HepG2 (cell line): ENCODE results near the gene ITGAE. TPM values are rescaled to one million over a fixed set of nuclear protein-coding genes. Genes with fewer than 3 reads are reported as not detected.

Source experiments
- ATAC-seq: fragments of 200-7000 bp; cut with Tn5 transposase; 3 replicates; pipeline ENCODE4 v1.9.1; 2020; ENCODE audit warnings: mild to moderate bottlenecking, moderate library complexity
- BruUV-seq: library from RNA; stranded (reverse); fragments of 400-500 nt; replicated peaks from 2 replicates; lab custom pipeline; 2021; lab: Mats Ljungman, UMichigan
- CTCF ChIA-PET: fragments of 300-600 bp; formaldehyde crosslinking; extraction: SDS; loops from one replicate; lab custom pipeline; 2021; ENCODE audit warnings: low total read pairs, inconsistent platforms, low intra/inter-chr PET ratio; lab: Yijun Ruan, JAX
- POLR2A ChIA-PET: fragments of 350-600 bp; sonication (Branson Sonifier 250); formaldehyde crosslinking; loops from one replicate; lab custom pipeline; 2020; ENCODE audit warnings: antibody characterized with exemption, inconsistent platforms; lab: Yijun Ruan, JAX
- DNase-seq: peaks from one replicate; pipeline ENCODE4 v3.0.0-alpha.2; 2015; ENCODE audit warnings: low spot score
- FAIRE-seq: peaks from 3 replicates; lab custom pipeline; 2011; peaks lifted over from hg19 to GRCh38; lab: Jason Lieb, UNC
- H2AFZ ChIP-seq: one replicate; pipeline ENCODE4 v1.6.1; 2011; ENCODE audit warnings: low read length, inconsistent platforms
- H3K27ac ChIP-seq: fragments of 300-600 bp; 3 replicates; pipeline ENCODE4 v1.8.0; 2011; ENCODE audit warnings: mixed run types, mild to moderate bottlenecking, mixed read lengths, low read length, inconsistent platforms; ENCODE audit not compliant: insufficient read depth; ENCODE audit errors: extremely low read length
- H3K27me3 ChIP-seq, 2 experiments: fragments of 200-600 bp in 1 of 2; 2 replicates in 1 of 2; 3 replicates in 1 of 2; pipeline versions ENCODE4 v1.6.0 to v1.8.0; 2011; ENCODE audit warnings: low read length in 2 of 2, mild to moderate bottlenecking in 2 of 2, moderate library complexity in 2 of 2, inconsistent platforms in 1 of 2; ENCODE audit not compliant: insufficient read depth in 2 of 2, control insufficient read depth in 1 of 2
- H3K36me3 ChIP-seq, 2 experiments: fragments of 200-600 bp in 1 of 2; replicated peaks in 1 of 2; 2 replicates in 1 of 2; 3 replicates in 1 of 2; pipeline versions ENCODE4 v1.5.1 to v1.8.0; 2011; ENCODE audit warnings: low read length in 2 of 2, inconsistent platforms in 1 of 2; ENCODE audit not compliant: insufficient read depth in 2 of 2, control insufficient read depth in 1 of 2
- H3K4me1 ChIP-seq: 2 replicates; pipeline ENCODE4 v1.5.1; 2012; ENCODE audit warnings: low read length, inconsistent platforms; ENCODE audit not compliant: insufficient read depth
- H3K4me2 ChIP-seq: 2 replicates; pipeline ENCODE4 v1.6.0; 2011; ENCODE audit warnings: low read depth, low read length, inconsistent platforms
- H3K4me3 ChIP-seq, 3 experiments: fragments of 200-600 bp in 1 of 3; sonication (generic), shearing (Covaris generic) in 1 of 3; replicated peaks in 1 of 3; 2 replicates each; pipeline ENCODE4 v1.5.1; 2011 to 2016; ENCODE audit warnings: low read length in 3 of 3, inconsistent platforms in 2 of 3, low read depth in 2 of 3, mild to moderate bottlenecking in 2 of 3, control low read depth in 1 of 3, mixed read lengths in 1 of 3; ENCODE audit not compliant: insufficient read depth in 1 of 3
- H3K79me2 ChIP-seq: one replicate; pipeline ENCODE4 v1.6.1; 2011; ENCODE audit warnings: low read length, inconsistent platforms; ENCODE audit not compliant: insufficient read depth
- H3K9ac ChIP-seq: 2 replicates; pipeline ENCODE4 v1.6.0; 2011; ENCODE audit warnings: mild to moderate bottlenecking, low read depth, low read length, inconsistent platforms; ENCODE audit not compliant: insufficient read depth
- H3K9me3 ChIP-seq: 2 replicates; pipeline ENCODE4 v1.5.1; 2012; ENCODE audit warnings: mild to moderate bottlenecking, low read length
- H4K20me1 ChIP-seq: 2 replicates; pipeline ENCODE4 v1.6.0; 2011; ENCODE audit warnings: inconsistent platforms, mild to moderate bottlenecking, low read length, moderate library complexity; ENCODE audit not compliant: insufficient read depth
- AKAP8 ChIP-seq: sonication (generic); formaldehyde crosslinking; IDR thresholded peaks from 2 replicates; pipeline ENCODE4 v1.5.1; 2020; ENCODE audit warnings: mild to moderate bottlenecking, missing genetic modification reagents
- DNMT1 ChIP-seq: sonication (generic); formaldehyde crosslinking; IDR thresholded peaks from 2 replicates; pipeline ENCODE4 v1.5.1; 2020; ENCODE audit warnings: mild to moderate bottlenecking, missing genetic modification reagents
- KDM3A ChIP-seq: IDR thresholded peaks from 2 replicates; pipeline ENCODE4 v1.6.1; 2018; ENCODE audit warnings: low read depth, missing compliant biosample characterization
- RFXAP ChIP-seq: sonication (generic); formaldehyde crosslinking; IDR thresholded peaks from 2 replicates; pipeline ENCODE4 v1.4.0; 2020; ENCODE audit warnings: missing genetic modification reagents, borderline replicate concordance
- SKI ChIP-seq: fragments of 450-650 bp; IDR thresholded peaks from one replicate; pipeline ENCODE4 v1.6.1; 2018; ENCODE audit warnings: mild to moderate bottlenecking; ENCODE audit not compliant: partially characterized antibody
- TBX2 ChIP-seq: sonication (generic); formaldehyde crosslinking; IDR thresholded peaks from 2 replicates; pipeline ENCODE4 v1.5.0; 2020; ENCODE audit warnings: missing genetic modification reagents, mild to moderate bottlenecking, borderline replicate concordance
- TBX3 ChIP-seq: fragments of 450-650 bp; IDR thresholded peaks from 2 replicates; pipeline ENCODE4 v1.6.1; 2017; ENCODE audit warnings: antibody characterized with exemption, mild to moderate bottlenecking, inconsistent platforms, borderline replicate concordance
- THAP11 ChIP-seq: IDR thresholded peaks from 2 replicates; pipeline ENCODE4 v1.6.1; 2016; ENCODE audit warnings: missing biosample characterization, missing genetic modification reagents
- ZNF274 ChIP-seq: sonication (generic); formaldehyde crosslinking; IDR thresholded peaks from 2 replicates; pipeline ENCODE4 v1.5.1; 2020; ENCODE audit warnings: mild to moderate bottlenecking, missing genetic modification reagents
- ZNF431 ChIP-seq: sonication (generic); formaldehyde crosslinking; IDR thresholded peaks from 2 replicates; pipeline ENCODE4 v1.9.0; 2022; ENCODE audit warnings: missing genetic modification reagents, low read depth, mild to moderate bottlenecking, borderline replicate concordance
- ZNF446 ChIP-seq: sonication (generic); formaldehyde crosslinking; IDR thresholded peaks from 2 replicates; pipeline ENCODE4 v1.5.0; 2020; ENCODE audit warnings: mild to moderate bottlenecking, missing genetic modification reagents
- ZNF589 ChIP-seq: sonication (generic); formaldehyde crosslinking; conservative IDR thresholded peaks from 2 replicates; pipeline ENCODE4 v1.8.0; 2022; ENCODE audit warnings: mild to moderate bottlenecking, moderate library complexity, missing genetic modification reagents
- ZNF761 ChIP-seq: sonication (generic); formaldehyde crosslinking; conservative IDR thresholded peaks from 2 replicates; pipeline ENCODE4 v1.4.0; 2020; ENCODE audit warnings: mild to moderate bottlenecking, missing genetic modification reagents
- ZNF777 ChIP-seq: sonication (generic); formaldehyde crosslinking; IDR thresholded peaks from 2 replicates; pipeline ENCODE4 v1.4.0; 2020; ENCODE audit warnings: missing genetic modification reagents
- ZNF878 ChIP-seq: sonication (generic); formaldehyde crosslinking; IDR thresholded peaks from 2 replicates; pipeline ENCODE4 v1.8.1; 2023; ENCODE audit warnings: mild to moderate bottlenecking, missing genetic modification reagents, moderate library complexity
- WGBS: methylation state at CpG from one replicate; pipeline ENCODE4 v1.1.6; 2017; ENCODE audit warnings: low lambda C conversion rate; 5-methylcytosine and 5-hydroxymethylcytosine counted together
- in situ Hi-C: cut with HindIII; loops from 2 replicates; pipeline ENCODE4 v1.10.0; 2017; ENCODE audit warnings: low pct_unique_long_range_greater_than_20kb; ENCODE audit not compliant: extremely low pct_ligation_motif_present
- intact Hi-C: fragments of 100-400 bp; cut with micrococcal nuclease; formaldehyde crosslinking; loops from one replicate; pipeline ENCODE4 v1.10.0; 2022; ENCODE audit not compliant: unreplicated experiment
- polyA plus RNA-seq, 8 experiments: library from polyadenylated mRNA; depleted of rRNA in 3 of 8; stranded (reverse) in 7 of 8; unstranded in 1 of 8; fragments of >200 nt; fragmentation: Illumina TruSeq in 4 of 8; extraction: Trizol in 4 of 8; gene quantifications; 2 replicates each; pipeline versions ENCODE4 v1.2.1 to v1.2.3, GENCODE V29; 2011 to 2016; ENCODE audit warnings: low read depth in 4 of 8, missing spikeins in 1 of 8, mixed read lengths in 1 of 8; ENCODE audit not compliant: insufficient read depth in 1 of 8
- total RNA-seq, 5 experiments: library from RNA; depleted of rRNA; stranded (reverse); fragments of >200 nt; fragmentation: Illumina TruSeq; extraction: Trizol; gene quantifications; 2 replicates each; pipeline ENCODE4 v1.2.3, GENCODE V29; 2016; ENCODE audit warnings: low read depth in 1 of 5
- TF ChIP-seq, protein P1 (sequence below), 2 experiments: sonication (generic) in 1 of 2; formaldehyde crosslinking in 1 of 2; IDR thresholded peaks; 2 replicates each; pipeline versions ENCODE4 v1.5.1 to v1.6.1; 2011 to 2020; ENCODE audit warnings: borderline replicate concordance in 1 of 2, low read depth in 1 of 2, low read length in 1 of 2, mild to moderate bottlenecking in 1 of 2, missing genetic modification reagents in 1 of 2, moderate library complexity in 1 of 2
- TF ChIP-seq, protein P2 (sequence below), 2 experiments: sonication (generic) in 1 of 2; formaldehyde crosslinking in 1 of 2; IDR thresholded peaks; 2 replicates each; pipeline versions ENCODE4 v1.4.0 to v1.6.1; 2018 to 2020; ENCODE audit warnings: missing genetic modification reagents in 2 of 2, borderline replicate concordance in 1 of 2, low read depth in 1 of 2, mild to moderate bottlenecking in 1 of 2, missing biosample characterization in 1 of 2

The ITGAE gene
- total and polyA plus RNA-seq, 2 of the 13 experiments (the other 11 are each of a cell fraction or from before 2014, with no cell fraction given), result 42.3 to 49.0 TPM

DNA sequence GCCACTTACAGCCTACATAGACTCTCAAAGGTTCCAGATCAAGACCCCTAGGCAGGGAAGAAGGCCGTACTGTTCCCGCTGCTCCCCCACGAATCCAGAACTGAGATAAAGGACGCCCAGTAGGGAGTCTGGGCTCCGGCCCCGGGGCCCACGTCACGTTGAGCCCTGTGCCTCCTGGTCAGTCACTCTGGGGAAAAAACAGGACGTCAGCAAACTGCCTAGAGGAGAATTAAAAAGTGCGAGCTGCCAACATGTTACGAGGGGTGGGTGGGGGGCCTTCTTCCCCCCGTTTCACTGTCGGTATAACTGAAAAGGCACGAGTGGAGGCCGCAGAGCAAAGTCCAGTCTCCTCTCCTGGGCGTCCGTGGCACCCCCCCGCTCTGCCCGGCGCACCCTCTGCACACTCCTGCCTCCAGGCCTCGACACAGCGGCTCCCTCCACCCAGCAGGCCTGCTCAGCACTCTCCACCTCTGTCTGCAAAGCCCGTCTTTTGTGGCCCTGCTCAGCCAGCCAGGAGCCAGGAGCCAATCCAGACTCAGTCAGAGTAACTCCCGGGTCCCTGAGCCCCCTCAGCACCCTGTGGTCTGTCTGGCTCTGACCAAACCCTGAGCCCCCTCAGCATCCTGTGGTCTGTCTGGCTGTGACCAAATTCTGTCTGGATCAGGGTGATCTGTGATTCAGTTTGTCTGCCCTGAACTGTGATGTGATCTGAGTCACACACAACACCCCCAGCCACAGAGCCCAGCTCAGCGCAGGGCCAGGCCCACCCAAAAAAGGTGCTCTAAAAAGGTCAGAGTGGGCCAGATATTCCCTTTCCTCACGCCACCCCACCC is 6.2 kb downstream of the ITGAE start:
- ChIA-PET CTCF (no interaction called here), POLR2A (interaction anchor here (0.7 to 4.1 kb wide), 12 partner anchors 10 to 360 kb away, joined by 3 to 39 read pairs (median 4); partner anchors contain the start of genes EMC6, HASPIN, NCBP3 and TAX1BP3)
- H3K27ac ChIP-seq, result peak overlapping the region; percentile 92
- no peaks in the 10 kb centered on the region for H3K36me3 ChIP-seq
- H3K27me3 ChIP-seq, result no peaks in the 10 kb centered on the region
- no peaks in the 10 kb centered on the region for H3K9me3 ChIP-seq
- peak overlapping the region; percentile 75 for H3K9ac ChIP-seq
- BruUV-seq, result TSS peak; percentile 77
- 16% methylated on average over 18 of the region's 26 CpGs for WGBS
- FAIRE-seq (peak; percentile 4), ATAC-seq (peak; percentile 91), DNase-seq (peak; percentile 66)
- H2AFZ ChIP-seq, result no peak overlapping the region
- no peaks in the 10 kb centered on the region for H4K20me1 ChIP-seq
- peak overlapping the region in 2 of 3 experiments; percentile 33 to 57; a peak in 5 of 6 replicates for H3K4me3 ChIP-seq
- peaks cover 56% of the 10 kb centered on the region for H3K4me1 ChIP-seq
- no peaks in the 10 kb centered on the region for H3K79me2 ChIP-seq
- in situ Hi-C loops, result no loop called here
- intact Hi-C loops, result loop anchor here (1.0 kb wide), 1 partner anchor 9 kb away; no protein-coding TSS in a partner anchor
- peak overlapping the region; percentile 79 for H3K4me2 ChIP-seq
- TF ChIP-seq ZNF761 (CRISPR knock-in tag), result no peak
- TF ChIP-seq TBX3, result no peak
- peak; percentile 50 for TF ChIP-seq TBX2
- TF ChIP-seq, protein P1, sequence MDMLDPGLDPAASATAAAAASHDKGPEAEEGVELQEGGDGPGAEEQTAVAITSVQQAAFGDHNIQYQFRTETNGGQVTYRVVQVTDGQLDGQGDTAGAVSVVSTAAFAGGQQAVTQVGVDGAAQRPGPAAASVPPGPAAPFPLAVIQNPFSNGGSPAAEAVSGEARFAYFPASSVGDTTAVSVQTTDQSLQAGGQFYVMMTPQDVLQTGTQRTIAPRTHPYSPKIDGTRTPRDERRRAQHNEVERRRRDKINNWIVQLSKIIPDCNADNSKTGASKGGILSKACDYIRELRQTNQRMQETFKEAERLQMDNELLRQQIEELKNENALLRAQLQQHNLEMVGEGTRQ (IDR thresholded peaks at IDR 0.05; ENCODE audit: low read depth, low read length), result no peak
- TF ChIP-seq, protein P1 (CRISPR knock-in tag; IDR thresholded peaks at IDR 0.05; ENCODE audit: borderline replicate concordance), result no peak
- peak; percentile 46 for TF ChIP-seq ZNF777 (CRISPR knock-in tag)
- TF ChIP-seq ZNF589 (CRISPR knock-in tag), result 0 out of 2 replicates have a peak, but pooled peaks have one; percentile 67
- no peak; the same call in 1 of the 2 replicates for TF ChIP-seq ZNF446 (CRISPR knock-in tag)
- peak; percentile 24; the same call in 1 of the 2 replicates for TF ChIP-seq THAP11 (CRISPR knock-in tag)
- no peak for TF ChIP-seq ZNF274 (CRISPR knock-in tag)
- peak; percentile 58 for TF ChIP-seq SKI
- peak; percentile 55; the same call in 1 of the 2 replicates for TF ChIP-seq ZNF431 (CRISPR knock-in tag)
- no peak for TF ChIP-seq AKAP8
- peak; percentile 35; the same call in 1 of the 2 replicates for TF ChIP-seq KDM3A (CRISPR knock-in tag)
- TF ChIP-seq, protein P2, sequence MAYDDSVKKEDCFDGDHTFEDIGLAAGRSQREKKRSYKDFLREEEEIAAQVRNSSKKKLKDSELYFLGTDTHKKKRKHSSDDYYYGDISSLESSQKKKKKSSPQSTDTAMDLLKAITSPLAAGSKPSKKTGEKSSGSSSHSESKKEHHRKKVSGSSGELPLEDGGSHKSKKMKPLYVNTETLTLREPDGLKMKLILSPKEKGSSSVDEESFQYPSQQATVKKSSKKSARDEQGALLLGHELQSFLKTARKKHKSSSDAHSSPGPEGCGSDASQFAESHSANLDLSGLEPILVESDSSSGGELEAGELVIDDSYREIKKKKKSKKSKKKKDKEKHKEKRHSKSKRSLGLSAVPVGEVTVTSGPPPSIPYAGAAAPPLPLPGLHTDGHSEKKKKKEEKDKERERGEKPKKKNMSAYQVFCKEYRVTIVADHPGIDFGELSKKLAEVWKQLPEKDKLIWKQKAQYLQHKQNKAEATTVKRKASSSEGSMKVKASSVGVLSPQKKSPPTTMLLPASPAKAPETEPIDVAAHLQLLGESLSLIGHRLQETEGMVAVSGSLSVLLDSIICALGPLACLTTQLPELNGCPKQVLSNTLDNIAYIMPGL (CRISPR knock-in tag; IDR thresholded peaks at IDR 0.05; ENCODE audit: borderline replicate concordance in 1 of 2, low read depth in 1 of 2), result peak; percentile 25 to 32; a peak in 2 of 4 replicates
- 0 out of 2 replicates have a peak, but pooled peaks have one; percentile 57 for TF ChIP-seq RFXAP
- TF ChIP-seq DNMT1 (CRISPR knock-in tag), result no peak; the same call in 1 of the 2 replicates
- 0 out of 2 replicates have a peak, but pooled peaks have one; percentile 52 for TF ChIP-seq ZNF878 (CRISPR knock-in tag)
